Activated T-helper 2 cell treated with anti-CD3 and anti-CD28 coated beads, Interferon-gamma antibody, Interleukin-2, Interleukin-4, amounts not matched to agents 10 μg/mL and 5 μg/mL and 100 μg/mL, durations not matched to agents 14 hours and 24 hours and 36 hours (primary cell): ENCODE data around the gene LIMS1. TPM values are rescaled to one million over a fixed set of nuclear protein-coding genes. Genes with fewer than 3 reads are reported as not detected.
"Not testable (repeated sequence)": the region's sequence is repeated elsewhere in the genome, so short reads cannot be mapped to it uniquely, and the experiment has no call there.

Source experiments
- DNase-seq: peaks from one replicate; pipeline ENCODE4 v3.0.0; 2021; ENCODE audit warnings: low spot score
- H3K27ac Mint-ChIP-seq: one replicate; pipeline ENCODE4 v1.8.0; 2021; ENCODE audit warnings: mixed read lengths
- H3K27me3 Mint-ChIP-seq: one replicate; pipeline ENCODE4 v1.8.0; 2021; ENCODE audit warnings: low read depth, mixed read lengths
- H3K36me3 Mint-ChIP-seq: one replicate; pipeline ENCODE4 v1.8.0; 2021; ENCODE audit warnings: low read depth, mixed read lengths
- H3K4me1 Mint-ChIP-seq: one replicate; pipeline ENCODE4 v1.8.0; 2021; ENCODE audit warnings: low read depth, mixed read lengths
- H3K4me3 Mint-ChIP-seq: one replicate; pipeline ENCODE4 v1.8.0; 2021; ENCODE audit warnings: low read depth, mild to moderate bottlenecking, moderate library complexity, mixed read lengths
- H3K9me3 Mint-ChIP-seq: one replicate; pipeline ENCODE4 v1.8.0; 2021; ENCODE audit warnings: mixed read lengths
- intact Hi-C: fragments of 100-400 bp; cut with micrococcal nuclease; formaldehyde crosslinking; loops from one replicate; pipeline ENCODE4 v1.15.1; 2023
- total RNA-seq: library from RNA; stranded (reverse); gene quantifications from 2 replicates; pipeline ENCODE4 v1.2.3, GENCODE V29; 2022

LIMS1 gene
- total RNA-seq, 1 donor from 2014 or later: 48.4 TPM

DNA sequence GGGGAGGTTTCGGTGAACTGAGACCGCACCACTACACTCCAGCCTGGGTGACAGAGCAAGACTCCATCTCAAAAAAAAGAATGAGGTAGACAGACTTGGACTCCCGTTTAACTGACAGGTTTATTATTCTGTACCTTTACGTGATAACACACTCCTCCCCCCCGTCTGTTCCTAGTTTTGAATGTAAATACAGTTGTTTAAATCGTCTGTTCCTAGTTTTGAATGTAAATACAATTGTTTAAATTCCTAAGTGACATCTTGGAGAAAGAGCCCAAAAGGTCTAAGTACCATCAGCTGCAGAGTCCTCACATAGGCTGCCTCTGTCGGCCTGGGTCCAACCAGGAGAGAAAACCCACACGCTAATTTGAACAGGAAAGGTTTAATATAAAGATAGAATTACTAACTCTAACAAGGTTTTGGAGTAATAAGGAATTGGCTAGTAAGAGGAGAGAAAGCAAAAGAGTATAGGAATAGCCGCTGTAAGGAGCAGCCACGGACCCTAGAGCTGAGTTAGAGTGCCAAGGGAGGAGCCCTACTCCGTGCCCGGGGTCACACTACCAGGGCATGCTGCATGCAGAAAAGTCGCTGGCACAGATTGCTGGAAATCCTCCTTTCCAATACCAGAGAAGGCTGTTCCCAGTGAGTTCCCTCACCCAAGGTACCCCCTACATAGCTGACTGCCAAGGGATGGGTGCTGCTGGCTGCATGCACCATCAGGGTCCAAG is 101.5 kb downstream of the LIMS1 start:
- intact Hi-C loops: loop anchor here (1.0 to 2.0 kb wide), 4 partner anchors 14 to 41 kb away; no protein-coding TSS in a partner anchor
- no peaks in the 10 kb centered on the region for H3K27me3 Mint-ChIP-seq
- H3K4me3 Mint-ChIP-seq: no peak overlapping the region
- no peak for DNase-seq
- no peaks in the 10 kb centered on the region for H3K9me3 Mint-ChIP-seq
- peaks cover 56% of the 10 kb centered on the region for H3K4me1 Mint-ChIP-seq
- H3K27ac Mint-ChIP-seq: no peak overlapping the region
- H3K36me3 Mint-ChIP-seq: peaks cover 6% of the 10 kb centered on the region

GRCh38 chr2:108637304-108637669 is 103.0 kb downstream of the LIMS1 start:
- H3K4me1 Mint-ChIP-seq: peaks cover 53% of the 10 kb centered on the region
- H3K27me3 Mint-ChIP-seq: no peaks in the 10 kb centered on the region
- peak overlapping the region; percentile 71 for H3K27ac Mint-ChIP-seq
- DNase-seq: no peak
- no peaks in the 10 kb centered on the region for H3K9me3 Mint-ChIP-seq
- H3K36me3 Mint-ChIP-seq: peaks cover 4% of the 10 kb centered on the region
- intact Hi-C loops: loop anchor here (2.0 kb wide), 1 partner anchor 16 kb away; no protein-coding TSS in a partner anchor
- H3K4me3 Mint-ChIP-seq: no peak overlapping the region

GRCh38 chr2:108640731-108641130 is 106.5 kb downstream of the LIMS1 start:
- Mint-ChIP-seq H3K36me3 (peaks cover 33% of the 10 kb centered on the region), H3K27me3 (no peaks in the 10 kb centered on the region), H3K4me3 (no peak overlapping the region), H3K9me3 (peaks cover 15% of the 10 kb centered on the region), H3K4me1 (peaks cover 40% of the 10 kb centered on the region), H3K27ac (no peak overlapping the region)
- intact Hi-C loops: no loop called here
- DNase-seq: no peak

DNA sequence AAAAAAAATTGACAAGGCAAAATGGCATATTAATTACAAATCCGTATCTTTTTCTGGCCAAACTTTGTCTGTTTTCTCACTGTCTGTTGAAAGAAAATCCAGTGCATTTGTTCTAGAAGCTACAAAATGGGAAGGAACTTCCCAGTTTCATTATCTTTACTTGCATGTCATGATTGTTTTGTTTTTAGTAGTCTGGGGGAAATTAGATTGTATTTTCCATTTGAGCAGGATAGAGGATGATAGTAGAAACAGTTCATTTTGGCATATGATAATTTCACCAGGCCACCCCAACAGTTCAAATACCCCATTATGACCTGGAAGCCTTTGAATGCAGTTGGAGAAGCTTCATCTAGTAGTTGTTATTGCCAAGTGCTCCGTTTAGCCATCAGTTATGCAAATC is 107.5 kb downstream of the LIMS1 start:
- Mint-ChIP-seq H3K27me3 (no peaks in the 10 kb centered on the region), H3K4me3 (no peak overlapping the region), H3K36me3 (peaks cover 41% of the 10 kb centered on the region), H3K4me1 (peaks cover 29% of the 10 kb centered on the region), H3K27ac (no peak overlapping the region), H3K9me3 (peaks cover 24% of the 10 kb centered on the region)
- intact Hi-C loops: no loop called here
- no peak for DNase-seq

DNA sequence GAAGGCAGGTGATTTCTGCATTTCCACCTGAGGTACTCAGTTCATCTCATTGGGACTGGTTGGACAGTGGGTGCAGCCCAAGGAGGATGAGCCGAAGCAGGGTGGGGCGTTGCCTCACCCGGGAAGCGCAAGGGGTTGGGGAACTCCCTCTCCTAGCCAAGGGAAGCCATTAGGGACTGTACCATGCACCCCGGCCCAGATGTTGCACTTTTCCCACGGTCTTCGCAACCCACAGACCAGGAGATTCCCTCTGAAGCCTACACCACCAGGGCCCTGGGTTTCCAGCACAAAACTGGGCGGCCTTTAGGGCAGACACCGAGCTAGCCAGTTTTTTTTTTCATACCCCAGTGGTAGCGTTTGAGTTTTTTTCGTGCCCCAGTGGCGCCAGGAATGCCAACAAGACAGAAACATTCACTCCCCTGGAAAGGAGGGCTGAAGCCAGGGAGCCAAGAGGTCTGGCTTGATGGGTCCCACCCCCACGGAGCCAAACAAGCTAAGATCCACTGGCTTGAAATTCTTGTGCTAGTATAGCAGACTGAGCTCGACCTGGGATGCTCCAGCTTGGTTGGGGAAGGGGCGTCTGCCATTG is 109.1 kb downstream of the LIMS1 start:
- Mint-ChIP-seq H3K36me3 (peaks cover 54% of the 10 kb centered on the region), H3K27me3 (no peaks in the 10 kb centered on the region), H3K27ac (no peak overlapping the region), H3K4me3 (no peak overlapping the region), H3K9me3 (peaks cover 34% of the 10 kb centered on the region), H3K4me1 (peaks cover 25% of the 10 kb centered on the region)
- no peak for DNase-seq
- intact Hi-C loops: no loop called here

- H3K4me3 Mint-ChIP-seq, H3K27ac Mint-ChIP-seq, DNase-seq, intact Hi-C loops, H3K27me3 Mint-ChIP-seq: not testable (repeated sequence)
- Mint-ChIP-seq H3K36me3 (peaks cover 58% of the 10 kb centered on the region), H3K4me1 (peaks cover 30% of the 10 kb centered on the region), H3K9me3 (peaks cover 37% of the 10 kb centered on the region)
Measured at GRCh38 chr2:108643862-108644261, 109.6 kb downstream of the LIMS1 start.

- DNase-seq, H3K4me3 Mint-ChIP-seq, H3K27me3 Mint-ChIP-seq, H3K27ac Mint-ChIP-seq, intact Hi-C loops: not testable (repeated sequence)
- peaks cover 58% of the 10 kb centered on the region for H3K36me3 Mint-ChIP-seq
- H3K9me3 Mint-ChIP-seq: peaks cover 37% of the 10 kb centered on the region
- H3K4me1 Mint-ChIP-seq: peaks cover 35% of the 10 kb centered on the region
Measured at GRCh38 chr2:108644446-108644845, 110.2 kb downstream of the LIMS1 start.

- peaks cover 37% of the 10 kb centered on the region for H3K9me3 Mint-ChIP-seq
- H3K4me3 Mint-ChIP-seq, H3K27ac Mint-ChIP-seq, H3K27me3 Mint-ChIP-seq, DNase-seq, intact Hi-C loops: not testable (repeated sequence)
- H3K36me3 Mint-ChIP-seq: peaks cover 44% of the 10 kb centered on the region
- H3K4me1 Mint-ChIP-seq: peaks cover 43% of the 10 kb centered on the region
Measured at GRCh38 chr2:108648796-108649195, 114.5 kb downstream of the LIMS1 start.

- H3K4me3 Mint-ChIP-seq, intact Hi-C loops, DNase-seq, H3K27me3 Mint-ChIP-seq, H3K27ac Mint-ChIP-seq: not testable (repeated sequence)
- Mint-ChIP-seq H3K9me3 (peaks cover 25% of the 10 kb centered on the region), H3K4me1 (peaks cover 45% of the 10 kb centered on the region), H3K36me3 (peaks cover 28% of the 10 kb centered on the region)
Measured at GRCh38 chr2:108650465-108650864, 116.2 kb downstream of the LIMS1 start.

GRCh38 chr2:108651468-108651867 is 117.2 kb downstream of the LIMS1 start:
- H3K4me3 Mint-ChIP-seq, intact Hi-C loops, H3K27me3 Mint-ChIP-seq, DNase-seq: not testable (repeated sequence)
- peaks cover 18% of the 10 kb centered on the region for H3K36me3 Mint-ChIP-seq
- H3K27ac Mint-ChIP-seq: peak overlapping the region; percentile 77
- peaks cover 15% of the 10 kb centered on the region for H3K9me3 Mint-ChIP-seq
- peaks cover 45% of the 10 kb centered on the region for H3K4me1 Mint-ChIP-seq

DNA sequence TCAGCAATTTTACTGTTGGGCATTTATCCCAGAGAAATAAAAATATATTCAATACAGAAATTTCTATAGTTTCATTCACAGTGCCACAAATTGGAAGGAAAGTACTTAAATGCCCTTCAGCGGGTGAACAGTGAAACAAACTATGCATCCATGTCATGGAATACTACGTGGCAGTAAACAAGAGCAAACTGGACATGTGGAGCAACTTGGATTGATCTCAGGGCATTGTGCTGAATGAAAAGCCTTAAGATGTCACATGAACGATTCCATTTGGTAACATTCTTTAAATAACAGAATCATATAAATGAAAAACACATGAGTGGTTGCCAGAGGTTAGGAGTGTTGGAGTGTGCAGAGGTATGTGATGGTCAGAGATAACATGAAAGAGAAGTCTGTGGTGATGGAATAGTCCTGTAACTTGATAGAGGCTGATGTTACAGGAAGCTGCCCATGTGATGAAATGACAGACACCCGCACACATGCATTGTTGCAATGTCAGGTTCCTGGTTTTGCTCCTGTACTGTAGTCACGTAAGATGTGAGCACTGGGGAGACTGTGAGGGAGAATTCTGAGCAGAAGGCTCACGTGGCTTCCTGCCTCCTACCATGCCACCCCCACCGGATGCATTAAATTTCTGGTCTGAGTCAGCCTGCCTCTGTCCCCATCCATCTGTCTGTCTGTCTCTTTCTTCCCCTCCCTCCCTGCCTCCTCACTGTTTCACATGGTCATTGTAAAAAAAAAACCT is 118.1 kb downstream of the LIMS1 start:
- peaks cover 45% of the 10 kb centered on the region for H3K4me1 Mint-ChIP-seq
- intact Hi-C loops: loop anchor here (2.0 kb wide), 1 partner anchor 16 kb away; no protein-coding TSS in a partner anchor
- peak; percentile 60 for DNase-seq

GRCh38 chr2:108653425-108653824 is 119.2 kb downstream of the LIMS1 start:
- not testable (repeated sequence) for DNase-seq, H3K9me3 Mint-ChIP-seq, H3K27me3 Mint-ChIP-seq, H3K4me3 Mint-ChIP-seq, H3K27ac Mint-ChIP-seq, H3K36me3 Mint-ChIP-seq
- intact Hi-C loops: loop anchor here (2.0 kb wide), 1 partner anchor 17 kb away; no protein-coding TSS in a partner anchor
- H3K4me1 Mint-ChIP-seq: peaks cover 37% of the 10 kb centered on the region

More for the DNA sequence above, 118.1 kb downstream of the LIMS1 start:
- H3K27me3 Mint-ChIP-seq, H3K9me3 Mint-ChIP-seq: not testable (repeated sequence)
- H3K27ac Mint-ChIP-seq: peak overlapping the region; percentile 94
- peak overlapping the region; percentile 74 for H3K4me3 Mint-ChIP-seq
- peaks cover 11% of the 10 kb centered on the region for H3K36me3 Mint-ChIP-seq
